Measurements from ENCODE around the gene EDEM1. TPM values are rescaled to one million over a fixed set of nuclear protein-coding genes. Genes with fewer than 3 reads are reported as not detected.

The EDEM1 gene
- total and polyA plus RNA-seq, 2 donors (not counting 1 experiment from before 2014, with no cell fraction given): 58.3 to 167 TPM

- Histone ChIP-seq H4K20me1 (ENCODE audit: control insufficient read depth, insufficient read depth, low read length, poor library complexity, severe bottlenecking) (peaks cover 17% of the 10 kb centered on the region), H3K9ac (ENCODE audit: low read length) (no peak overlapping the region), H3K4me2 (replicated peaks; ENCODE audit: low read depth, low read length, poor library complexity, severe bottlenecking) (no peak overlapping the region), H3K9me3 (ENCODE audit: control extremely low read depth in 1 of 3, control insufficient read depth in 2 of 3, insufficient read depth in 1 of 3, low read length in 2 of 3) (no peaks in the 10 kb centered on the region), H3K27ac (ENCODE audit: low read length in 2 of 2) (peak overlapping the region in 1 of 2 donors; percentile 32), H3K79me2 (ENCODE audit: control insufficient read depth, insufficient read depth, low read length) (peaks cover 94% of the 10 kb centered on the region), H3K4me3 (ENCODE audit: control extremely low read depth in 1 of 5, extremely low read depth in 1 of 5, insufficient read depth in 1 of 5, low read depth in 2 of 5, low read length in 4 of 5) (no peak overlapping the region), H2AFZ (ENCODE audit: insufficient read depth, low read depth, low read length, poor library complexity, severe bottlenecking) (no peak overlapping the region), H3K4me1 (ENCODE audit: control insufficient read depth in 2 of 2, insufficient read depth in 2 of 2, low read length in 2 of 2) (peaks cover 47 to 53% of the 10 kb centered on the region in 2 donors), H3K36me3 (replicated peaks in 1 of 2; ENCODE audit: control extremely low read depth in 1 of 2, control insufficient read depth in 1 of 2, extremely low read depth in 1 of 2, insufficient read depth in 2 of 2, low read length in 1 of 2) (peaks cover 18 to 71% of the 10 kb centered on the region in 2 experiments), H3K27me3 (replicated peaks in 1 of 4; ENCODE audit: control extremely low read depth in 1 of 4, control insufficient read depth in 3 of 4, insufficient read depth in 4 of 4, low read length in 3 of 4) (no peaks in the 10 kb centered on the region)
- no CpG with 5 or more reads among the region's 6 CpGs for WGBS (ENCODE audit: insufficient coverage)
- DNase-seq (no peak), ATAC-seq (ENCODE audit: low read depth) (no peak)
- Mint-ChIP-seq H3K27me3 (no peaks in the 10 kb centered on the region), H3K4me1 (peaks cover 65% of the 10 kb centered on the region), H3K4me3 (no peak overlapping the region), H3K27ac (peak overlapping the region; percentile 32), H3K9me3 (ENCODE audit: insufficient read depth) (no peaks in the 10 kb centered on the region)
- POLR2A ChIA-PET: no interaction called here
- TF ChIP-seq EZH2 (IDR thresholded peaks at IDR 0.05; ENCODE audit: borderline replicate concordance, insufficient read depth, low read depth, low read length, poor library complexity, severe bottlenecking) (no peak), CTCF (IDR thresholded peaks at IDR 0.05) (no peak)
- intact Hi-C loops (cut with micrococcal nuclease): no loop called here
- CTCF ChIA-PET: no interaction called here
Measured at GRCh38 chr3:5201536-5201935, 14.0 kb downstream of the EDEM1 start.

- peaks cover 17% of the 10 kb centered on the region for H4K20me1 ChIP-seq (ENCODE audit: control insufficient read depth, insufficient read depth, low read length, poor library complexity, severe bottlenecking)
- no peaks in the 10 kb centered on the region for H3K9me3 ChIP-seq (ENCODE audit: control extremely low read depth in 1 of 3, control insufficient read depth in 2 of 3, insufficient read depth in 1 of 3, low read length in 2 of 3)
- H3K27me3 Mint-ChIP-seq: no peaks in the 10 kb centered on the region
- no peak for TF ChIP-seq CTCF (IDR thresholded peaks at IDR 0.05)
- no peak for TF ChIP-seq EZH2 (IDR thresholded peaks at IDR 0.05; ENCODE audit: borderline replicate concordance, insufficient read depth, low read depth, low read length, poor library complexity, severe bottlenecking)
- intact Hi-C loops (cut with micrococcal nuclease): no loop called here
- H3K27me3 ChIP-seq (replicated peaks in 1 of 4; ENCODE audit: control extremely low read depth in 1 of 4, control insufficient read depth in 3 of 4, insufficient read depth in 4 of 4, low read length in 3 of 4): no peaks in the 10 kb centered on the region
- DNase-seq: no peak
- 100% methylated on average over 2 of the region's 2 CpGs for WGBS (ENCODE audit: insufficient coverage)
- H3K9ac ChIP-seq (ENCODE audit: low read length): no peak overlapping the region
- no peaks in the 10 kb centered on the region for H3K9me3 Mint-ChIP-seq (ENCODE audit: insufficient read depth)
- H3K4me3 ChIP-seq (ENCODE audit: control extremely low read depth in 1 of 5, extremely low read depth in 1 of 5, insufficient read depth in 1 of 5, low read depth in 2 of 5, low read length in 4 of 5): no peak overlapping the region
- no peak for ATAC-seq (ENCODE audit: low read depth)
- H3K4me1 Mint-ChIP-seq: peaks cover 58% of the 10 kb centered on the region
- no peak overlapping the region for H3K4me3 Mint-ChIP-seq
- H3K4me2 ChIP-seq (replicated peaks; ENCODE audit: low read depth, low read length, poor library complexity, severe bottlenecking): no peak overlapping the region
- peaks cover 94% of the 10 kb centered on the region for H3K79me2 ChIP-seq (ENCODE audit: control insufficient read depth, insufficient read depth, low read length)
- CTCF ChIA-PET: interaction anchor here (0.9 to 1.4 kb wide), 2 partner anchors 9 to 13 kb away, joined by 3 to 7 read pairs; no protein-coding TSS in a partner anchor
- peak overlapping the region in 1 of 2 donors; percentile 32 for H3K27ac ChIP-seq (ENCODE audit: low read length in 2 of 2)
- no peak overlapping the region for H2AFZ ChIP-seq (ENCODE audit: insufficient read depth, low read depth, low read length, poor library complexity, severe bottlenecking)
- H3K27ac Mint-ChIP-seq: peak overlapping the region; percentile 65
- peaks cover 19 to 77% of the 10 kb centered on the region in 2 experiments for H3K36me3 ChIP-seq (replicated peaks in 1 of 2; ENCODE audit: control extremely low read depth in 1 of 2, control insufficient read depth in 1 of 2, extremely low read depth in 1 of 2, insufficient read depth in 2 of 2, low read length in 1 of 2)
- POLR2A ChIA-PET: no interaction called here
- peaks cover 40 to 46% of the 10 kb centered on the region in 2 donors for H3K4me1 ChIP-seq (ENCODE audit: control insufficient read depth in 2 of 2, insufficient read depth in 2 of 2, low read length in 2 of 2)
Measured at GRCh38 chr3:5202222-5202621, 14.7 kb downstream of the EDEM1 start.

All from B cell (primary cell).